Sigmoid colon (tissue), 7 donors: Measurements from ENCODE around the gene HRH1. TPM values are rescaled to one million over a fixed set of nuclear protein-coding genes. Genes with fewer than 3 reads are reported as not detected.

Experiments
- DNase-seq: peaks from one replicate; pipeline ENCODE4 v3.0.0-alpha.2; 2019
- H3K27ac ChIP-seq, 4 donors: fragments of 200-600 bp; sonication (generic); one replicate each; pipeline ENCODE4 v1.5.1; 2016 to 2019; ENCODE audit warnings: mild to moderate bottlenecking in 1 of 4
- H3K27me3 ChIP-seq, 3 donors: fragments of 200-600 bp; sonication (generic); one replicate each; pipeline ENCODE4 v1.5.1; 2019; ENCODE audit warnings: mild to moderate bottlenecking in 1 of 3
- H3K36me3 ChIP-seq, 4 donors: fragments of 200-600 bp; sonication (generic); one replicate each; pipeline ENCODE4 v1.5.1; 2016 to 2019
- H3K4me1 ChIP-seq, 4 donors: fragments of 200-600 bp; sonication (generic); one replicate each; pipeline ENCODE4 v1.5.1; 2017 to 2019
- H3K4me3 ChIP-seq, 4 donors: fragments of 200-600 bp; sonication (generic); one replicate each; pipeline ENCODE4 v1.5.1; 2017 to 2019; ENCODE audit warnings: mild to moderate bottlenecking in 2 of 4, moderate library complexity in 1 of 4
- H3K9me3 ChIP-seq, 4 donors: fragments of 200-600 bp in 3 of 4; sonication (generic) in 3 of 4; one replicate each; pipeline versions ENCODE4 v1.5.1 to v1.6.1; 2013 to 2019
- EP300 ChIP-seq, 4 donors: sonication (generic); formaldehyde crosslinking; IDR thresholded peaks; one replicate each; pipeline ENCODE4 v1.6.1; 2017; ENCODE audit warnings: antibody characterized with exemption in 4 of 4
- POLR2A ChIP-seq, 2 donors: fragments of 450-650 bp; IDR thresholded peaks; one replicate each; pipeline ENCODE4 v1.6.1; 2016; ENCODE audit warnings: antibody characterized with exemption in 2 of 2, mild to moderate bottlenecking in 2 of 2, moderate library complexity in 2 of 2
- POLR2AphosphoS5 ChIP-seq, 4 donors: sonication (generic); formaldehyde crosslinking; IDR thresholded peaks; one replicate each; pipeline ENCODE4 v1.6.1; 2017; ENCODE audit warnings: antibody characterized with exemption in 4 of 4
- WGBS, 2 donors: extraction: QIAGEN DNeasy Blood & Tissue Kit; methylation state at CpG; one replicate each; pipeline ENCODE4 v1.1.7; 2013; 5-methylcytosine and 5-hydroxymethylcytosine counted together
- intact Hi-C: fragments of 100-400 bp; cut with DNase I; formaldehyde crosslinking; loops from one replicate; pipeline ENCODE4 v1.15.1; 2023
- polyA plus RNA-seq, 3 donors: library from polyadenylated mRNA; stranded (reverse); fragments of 200-250 nt; gene quantifications; one replicate each; pipeline ENCODE4 v1.2.3, GENCODE V29; 2013
- total RNA-seq, 4 donors: library from RNA; depleted of rRNA; stranded (reverse); fragments of >200 nt; gene quantifications; one replicate each; pipeline ENCODE4 v1.1.0, GENCODE V29; 2016
- TF ChIP-seq, protein P1 (sequence below), 4 experiments: fragments of 450-650 bp in 3 of 4; fragments of 200-600 bp in 1 of 4; IDR thresholded peaks; one replicate each; pipeline ENCODE4 v1.5.1; 2016 to 2019; ENCODE audit warnings: antibody characterized with exemption in 4 of 4, mild to moderate bottlenecking in 3 of 4, moderate library complexity in 2 of 4
- donor health status: healthy with polysubstance abuse.
- donor health status: Bipolar disorder and iron deficiency.
- donor health status: healthy.

Gene HRH1
- total and polyA plus RNA-seq, 7 donors: 1.8 to 57.3 (median 3.9) TPM

DNA sequence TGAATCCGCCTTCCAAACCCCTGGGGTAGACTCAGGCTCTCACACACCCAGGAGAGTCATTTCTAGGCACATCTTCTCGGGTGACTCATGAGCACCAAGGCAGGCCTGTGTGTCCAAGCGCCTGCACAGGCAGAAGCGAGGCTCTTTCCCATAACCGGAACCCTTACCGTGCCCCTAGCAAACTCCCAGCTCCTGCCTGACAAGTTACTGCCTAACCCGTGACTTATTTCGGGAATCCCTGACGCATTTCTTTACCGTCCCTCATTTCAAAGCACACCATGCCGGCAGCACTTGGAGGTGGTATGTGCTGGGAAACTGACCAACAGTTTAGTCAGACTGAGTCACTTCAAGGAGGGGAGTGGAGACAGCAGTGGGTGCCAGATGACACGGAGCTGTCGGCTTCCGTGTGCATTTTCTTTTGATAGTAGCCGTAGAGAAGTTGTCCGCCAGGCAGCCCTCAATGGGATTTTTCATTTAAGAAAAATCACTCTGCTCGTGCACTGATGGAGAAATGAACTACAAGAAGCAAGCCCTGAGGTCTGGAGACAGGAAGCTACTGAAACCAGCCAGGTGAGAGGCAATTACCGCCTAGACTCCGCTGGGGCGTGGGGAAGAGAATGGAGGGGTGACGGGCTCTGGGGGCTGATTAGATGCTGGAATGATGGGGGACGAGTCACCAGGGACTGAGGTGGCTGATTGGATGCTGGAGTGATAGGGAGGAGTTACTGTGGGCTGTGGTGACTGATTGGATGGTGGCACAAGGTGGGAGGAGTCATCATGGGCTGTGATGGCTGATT, 17.3 kb upstream of the HRH1 start:
- peak overlapping the region; percentile 79 to 88 (median 86) for H3K27ac ChIP-seq
- TF ChIP-seq, protein P1, sequence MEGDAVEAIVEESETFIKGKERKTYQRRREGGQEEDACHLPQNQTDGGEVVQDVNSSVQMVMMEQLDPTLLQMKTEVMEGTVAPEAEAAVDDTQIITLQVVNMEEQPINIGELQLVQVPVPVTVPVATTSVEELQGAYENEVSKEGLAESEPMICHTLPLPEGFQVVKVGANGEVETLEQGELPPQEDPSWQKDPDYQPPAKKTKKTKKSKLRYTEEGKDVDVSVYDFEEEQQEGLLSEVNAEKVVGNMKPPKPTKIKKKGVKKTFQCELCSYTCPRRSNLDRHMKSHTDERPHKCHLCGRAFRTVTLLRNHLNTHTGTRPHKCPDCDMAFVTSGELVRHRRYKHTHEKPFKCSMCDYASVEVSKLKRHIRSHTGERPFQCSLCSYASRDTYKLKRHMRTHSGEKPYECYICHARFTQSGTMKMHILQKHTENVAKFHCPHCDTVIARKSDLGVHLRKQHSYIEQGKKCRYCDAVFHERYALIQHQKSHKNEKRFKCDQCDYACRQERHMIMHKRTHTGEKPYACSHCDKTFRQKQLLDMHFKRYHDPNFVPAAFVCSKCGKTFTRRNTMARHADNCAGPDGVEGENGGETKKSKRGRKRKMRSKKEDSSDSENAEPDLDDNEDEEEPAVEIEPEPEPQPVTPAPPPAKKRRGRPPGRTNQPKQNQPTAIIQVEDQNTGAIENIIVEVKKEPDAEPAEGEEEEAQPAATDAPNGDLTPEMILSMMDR (IDR thresholded peaks at IDR 0.05): peak in 1 of 4 experiments; percentile 11
- no peak for TF ChIP-seq POLR2A (IDR thresholded peaks at IDR 0.05)
- peak; percentile 74 to 99 (median 88) for TF ChIP-seq EP300 (IDR thresholded peaks at IDR 0.05)
- peak; percentile 75 to 98 (median 80) for TF ChIP-seq POLR2AphosphoS5 (IDR thresholded peaks at IDR 0.05)
- peaks cover 0 to 27% (median 10%) of the 10 kb centered on the region in 4 donors for H3K4me1 ChIP-seq
- H3K9me3 ChIP-seq: no peaks in the 10 kb centered on the region
- no peaks in the 10 kb centered on the region for H3K27me3 ChIP-seq
- H3K4me3 ChIP-seq: peak overlapping the region in 3 of 4 donors; percentile 31 to 38 (median 37)
- DNase-seq: peak; percentile 92
- 85 to 89% methylated on average over 22 of the region's 22 CpGs for WGBS, 2 donors
- intact Hi-C loops: loop anchor here (1.0 kb wide), 1 partner anchor 46 kb away; no protein-coding TSS in a partner anchor
- H3K36me3 ChIP-seq: no peaks in the 10 kb centered on the region

DNA sequence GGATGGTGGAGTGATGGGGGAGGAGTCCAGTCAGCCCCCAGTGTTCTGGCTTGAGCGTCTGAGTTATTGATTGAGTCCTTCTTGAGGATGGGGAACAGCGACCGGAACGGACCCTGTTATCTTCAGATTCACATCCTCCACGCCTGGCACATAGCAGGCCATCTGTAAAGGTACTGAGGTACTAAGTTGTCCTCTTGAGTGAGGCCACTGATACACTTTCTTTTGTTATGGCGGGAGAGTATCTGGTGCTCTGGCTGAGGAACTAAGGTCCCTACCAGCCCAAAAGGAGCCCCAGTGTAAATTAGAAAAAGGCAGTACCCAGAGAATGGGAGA, 16.7 kb upstream of the HRH1 start:
- WGBS, 2 donors: 87 to 94% methylated on average over 6 of the region's 6 CpGs
- intact Hi-C loops: loop anchor here (1.0 kb wide), 1 partner anchor 46 kb away; no protein-coding TSS in a partner anchor
- no peaks in the 10 kb centered on the region for H3K36me3 ChIP-seq
- H3K4me1 ChIP-seq: peaks cover 0 to 27% (median 10%) of the 10 kb centered on the region in 4 donors
- H3K27me3 ChIP-seq: no peaks in the 10 kb centered on the region
- peak overlapping the region; percentile 79 to 88 (median 86) for H3K27ac ChIP-seq
- TF ChIP-seq, protein P1 (IDR thresholded peaks at IDR 0.05): peak in 1 of 4 experiments; percentile 0
- no peak for TF ChIP-seq POLR2AphosphoS5 (IDR thresholded peaks at IDR 0.05)
- H3K9me3 ChIP-seq: no peaks in the 10 kb centered on the region
- peak overlapping the region in 2 of 4 donors; percentile 37 to 38 for H3K4me3 ChIP-seq
- DNase-seq: no peak

DNA sequence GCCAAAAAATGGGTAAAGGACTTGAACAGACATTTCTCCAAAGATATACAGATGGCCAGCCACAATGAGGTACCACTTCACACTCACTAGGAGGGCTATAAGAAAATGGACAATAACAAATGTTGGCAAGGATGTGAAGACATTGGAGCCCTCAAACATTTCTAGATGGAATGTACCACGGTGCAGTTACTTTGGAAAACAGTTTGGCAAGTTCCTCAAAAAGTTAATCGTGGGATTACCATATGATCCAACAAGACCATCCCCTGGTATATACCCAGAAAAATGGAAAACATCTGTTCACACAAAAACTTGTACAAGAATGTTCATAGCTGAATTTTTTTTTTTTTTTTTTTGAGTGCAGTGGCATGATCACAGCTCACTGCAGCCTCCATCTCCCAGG, 15.9 kb upstream of the HRH1 start:
- H3K4me1 ChIP-seq: peaks cover 0 to 27% (median 10%) of the 10 kb centered on the region in 4 donors
- intact Hi-C loops: no loop called here
- H3K36me3 ChIP-seq: no peaks in the 10 kb centered on the region
- peak overlapping the region in 1 of 4 donors; percentile 86 for H3K27ac ChIP-seq
- H3K4me3 ChIP-seq: no peak overlapping the region
- no peak for DNase-seq
- H3K27me3 ChIP-seq: no peaks in the 10 kb centered on the region
- 88 to 91% methylated on average over 2 of the region's 2 CpGs for WGBS, 2 donors
- TF ChIP-seq EP300 (IDR thresholded peaks at IDR 0.05): no peak
- TF ChIP-seq POLR2AphosphoS5 (IDR thresholded peaks at IDR 0.05): no peak
- TF ChIP-seq, protein P1 (IDR thresholded peaks at IDR 0.05): no peak
- no peak for TF ChIP-seq POLR2A (IDR thresholded peaks at IDR 0.05)
- H3K9me3 ChIP-seq: no peaks in the 10 kb centered on the region

DNA sequence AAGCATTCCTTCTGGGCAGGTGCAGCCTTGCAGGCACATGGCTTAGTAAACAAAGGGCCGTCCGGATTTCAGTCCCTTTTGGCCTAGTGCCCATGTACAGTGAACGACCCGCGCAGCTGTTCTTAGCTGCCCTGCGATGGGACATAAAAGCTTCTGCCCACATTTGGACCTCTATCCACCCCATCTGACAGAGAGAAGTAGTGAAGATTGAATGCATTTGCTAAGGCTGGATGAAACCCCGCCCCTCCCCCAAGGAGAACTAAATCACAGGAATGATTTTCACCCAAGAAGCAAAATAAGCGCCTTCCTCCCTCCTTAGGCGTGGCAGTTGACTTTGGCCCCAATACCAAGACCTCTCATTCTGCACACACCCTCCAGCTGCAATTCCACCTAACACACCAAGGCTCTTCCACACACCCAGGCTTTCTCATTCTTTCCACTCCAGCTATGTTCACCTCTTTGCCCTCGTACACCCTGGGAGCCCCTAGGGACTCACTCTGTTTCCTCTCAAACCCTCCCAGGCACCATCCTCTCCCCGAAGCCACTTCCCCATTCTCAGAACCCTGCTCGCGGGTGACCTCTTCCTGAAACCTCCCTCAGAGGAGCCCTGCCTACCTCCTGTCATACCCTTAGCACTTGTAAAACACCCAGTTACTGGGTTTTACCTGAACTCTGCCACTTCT, 14.1 kb upstream of the HRH1 start:
- intact Hi-C loops: no loop called here
- H3K36me3 ChIP-seq: no peaks in the 10 kb centered on the region
- no peak for DNase-seq
- no peak for TF ChIP-seq POLR2AphosphoS5 (IDR thresholded peaks at IDR 0.05)
- no peak for TF ChIP-seq POLR2A (IDR thresholded peaks at IDR 0.05)
- TF ChIP-seq EP300 (IDR thresholded peaks at IDR 0.05): no peak
- TF ChIP-seq, protein P1 (IDR thresholded peaks at IDR 0.05): no peak
- no peak overlapping the region for H3K4me3 ChIP-seq
- peaks cover 0 to 35% (median 10%) of the 10 kb centered on the region in 4 donors for H3K4me1 ChIP-seq
- no peak overlapping the region for H3K27ac ChIP-seq
- 6 to 18% methylated on average over 13 of the region's 13 CpGs for WGBS, 2 donors
- H3K27me3 ChIP-seq: no peaks in the 10 kb centered on the region
- no peaks in the 10 kb centered on the region for H3K9me3 ChIP-seq
